ENCODE results near the gene PHYH. TPM values are rescaled to one million over a fixed set of nuclear protein-coding genes. Genes with fewer than 3 reads are reported as not detected.

The PHYH gene
- total RNA-seq, 2 donors from 2014 or later: 22.1 to 23.4 TPM

DNA sequence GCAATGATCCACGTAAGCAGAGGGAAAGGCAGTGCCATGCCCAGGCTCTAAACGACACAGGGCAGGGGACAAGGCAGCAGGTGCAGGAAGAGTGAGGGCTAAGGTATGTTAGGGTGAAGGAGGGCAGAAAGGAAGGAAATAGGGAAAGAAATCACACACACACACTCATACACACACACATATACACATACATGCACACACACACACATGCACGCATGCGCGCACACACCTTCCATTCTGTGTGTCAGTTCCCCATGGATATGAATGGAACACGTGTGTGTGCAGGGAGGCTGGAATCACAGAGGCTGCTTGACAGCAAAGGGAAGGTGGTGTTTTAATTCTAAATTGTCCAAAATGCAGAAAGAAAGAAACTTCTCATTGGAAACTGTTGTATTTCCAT is 6.2 kb upstream of the PHYH start:
- 79 to 82% methylated on average over 6 of the region's 6 CpGs for WGBS, 2 donors
- no peak for ATAC-seq

DNA sequence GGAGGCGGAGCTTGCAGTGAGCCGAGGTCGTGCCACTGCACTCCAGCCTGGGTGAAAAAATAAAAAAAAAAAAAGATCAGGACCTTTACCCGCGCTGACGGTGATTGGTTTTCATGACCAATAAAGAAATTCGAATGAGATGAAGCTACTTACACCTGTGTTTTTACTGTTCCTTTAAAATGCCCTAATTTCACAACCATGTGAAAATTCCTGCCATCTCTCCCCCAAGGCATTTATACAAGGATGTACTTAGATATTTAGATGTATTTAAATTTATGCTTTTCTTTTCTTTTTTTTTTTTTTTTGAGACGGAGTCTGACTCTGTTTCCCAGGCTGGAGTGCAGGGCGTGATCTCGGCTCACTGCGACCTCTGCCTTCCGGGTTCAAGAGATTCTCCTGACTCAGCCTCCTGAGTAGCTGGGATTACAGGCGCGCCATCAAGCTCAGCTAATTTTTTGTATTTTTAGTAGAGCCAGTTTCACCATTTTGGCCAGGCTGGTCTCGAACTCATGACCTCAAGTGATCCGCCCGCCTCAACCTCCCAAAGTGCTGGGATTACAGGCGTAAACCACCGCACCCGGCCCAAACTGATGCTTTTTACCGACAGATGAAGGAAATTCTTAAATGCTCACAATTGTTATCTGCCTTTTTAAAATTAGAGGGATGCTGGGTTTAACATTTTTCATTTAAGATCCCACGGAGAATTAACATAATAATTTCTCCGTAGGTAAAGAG is 3.1 kb upstream of the PHYH start:
- H3K27ac ChIP-seq: peak overlapping the region in 2 of 4 donors; percentile 96 to 98
- no peak overlapping the region for H3K4me3 ChIP-seq
- no peaks in the 10 kb centered on the region for H3K27me3 ChIP-seq
- ATAC-seq (no peak), DNase-seq (no peak)
- WGBS, 2 donors: 72 to 73% methylated on average over 23 of the region's 23 CpGs
- TF ChIP-seq POLR2A (IDR thresholded peaks at IDR 0.05): no peak
- TF ChIP-seq, protein P1, sequence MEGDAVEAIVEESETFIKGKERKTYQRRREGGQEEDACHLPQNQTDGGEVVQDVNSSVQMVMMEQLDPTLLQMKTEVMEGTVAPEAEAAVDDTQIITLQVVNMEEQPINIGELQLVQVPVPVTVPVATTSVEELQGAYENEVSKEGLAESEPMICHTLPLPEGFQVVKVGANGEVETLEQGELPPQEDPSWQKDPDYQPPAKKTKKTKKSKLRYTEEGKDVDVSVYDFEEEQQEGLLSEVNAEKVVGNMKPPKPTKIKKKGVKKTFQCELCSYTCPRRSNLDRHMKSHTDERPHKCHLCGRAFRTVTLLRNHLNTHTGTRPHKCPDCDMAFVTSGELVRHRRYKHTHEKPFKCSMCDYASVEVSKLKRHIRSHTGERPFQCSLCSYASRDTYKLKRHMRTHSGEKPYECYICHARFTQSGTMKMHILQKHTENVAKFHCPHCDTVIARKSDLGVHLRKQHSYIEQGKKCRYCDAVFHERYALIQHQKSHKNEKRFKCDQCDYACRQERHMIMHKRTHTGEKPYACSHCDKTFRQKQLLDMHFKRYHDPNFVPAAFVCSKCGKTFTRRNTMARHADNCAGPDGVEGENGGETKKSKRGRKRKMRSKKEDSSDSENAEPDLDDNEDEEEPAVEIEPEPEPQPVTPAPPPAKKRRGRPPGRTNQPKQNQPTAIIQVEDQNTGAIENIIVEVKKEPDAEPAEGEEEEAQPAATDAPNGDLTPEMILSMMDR (IDR thresholded peaks at IDR 0.05): no peak
- intact Hi-C loops (cut with DNase I): loop anchor here (10.0 kb wide), 1 partner anchor 138 kb away; the partner anchor contains the start of gene MCM10
- H3K9me3 ChIP-seq: no peaks in the 10 kb centered on the region
- peaks cover 28% of the 10 kb centered on the region for H3K4me1 ChIP-seq
- no peaks in the 10 kb centered on the region for H3K36me3 ChIP-seq (replicated peaks in 1 of 2; ENCODE audit: insufficient read depth in 1 of 2, low read depth in 2 of 2)

More for the DNA sequence above, 6.2 kb upstream of the PHYH start:
- no peak for DNase-seq
- no peaks in the 10 kb centered on the region for H3K36me3 ChIP-seq (replicated peaks in 1 of 2; ENCODE audit: insufficient read depth in 1 of 2, low read depth in 2 of 2)
- H3K27ac ChIP-seq: no peak overlapping the region
- H3K4me1 ChIP-seq: peaks cover 12% of the 10 kb centered on the region
- H3K4me3 ChIP-seq: no peak overlapping the region
- H3K27me3 ChIP-seq: no peaks in the 10 kb centered on the region
- intact Hi-C loops (cut with DNase I): loop anchor here (10.0 kb wide), 1 partner anchor 141 kb away; the partner anchor contains the start of gene MCM10
- H3K9me3 ChIP-seq: no peaks in the 10 kb centered on the region
- TF ChIP-seq, protein P1 (IDR thresholded peaks at IDR 0.05): no peak
- TF ChIP-seq POLR2A (IDR thresholded peaks at IDR 0.05): no peak

DNA sequence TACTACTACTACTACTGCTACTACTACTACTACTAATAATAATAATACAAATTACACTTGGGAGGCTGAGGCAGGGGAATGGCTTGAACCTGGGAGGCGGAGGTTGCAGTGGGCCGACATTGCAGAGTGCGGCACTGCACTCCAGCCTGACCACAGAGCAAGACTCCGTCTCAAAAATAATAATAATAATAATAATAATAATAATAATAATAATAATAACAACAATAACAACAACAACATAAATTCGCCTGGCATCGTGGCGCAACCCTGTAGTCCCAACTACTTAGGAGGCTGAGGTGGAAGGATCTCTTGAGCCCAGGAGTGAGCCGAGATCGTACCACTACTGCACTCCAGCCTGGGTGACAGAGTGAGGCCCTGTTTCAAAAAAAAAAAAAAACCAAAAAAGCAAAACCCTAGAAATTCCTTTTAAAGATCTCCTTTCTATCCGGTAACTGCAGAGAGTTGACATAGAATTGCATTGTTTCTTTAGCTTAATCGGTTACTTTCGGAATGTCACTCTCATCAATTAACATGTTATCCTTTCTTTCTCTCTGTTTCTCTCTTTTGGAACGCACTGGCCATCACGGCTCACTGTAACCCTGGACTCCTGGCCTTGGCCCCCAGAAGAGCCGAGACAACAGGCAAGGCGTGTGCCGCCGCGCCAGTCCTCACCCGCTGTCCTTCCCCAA is 972 bp downstream of the PHYH start:
- 34 to 36% methylated on average over 20 of the region's 20 CpGs for WGBS, 2 donors
- H3K27ac ChIP-seq: peak overlapping the region; percentile 88 to 100 (median 99)
- intact Hi-C loops (cut with DNase I): no loop called here

DNA sequence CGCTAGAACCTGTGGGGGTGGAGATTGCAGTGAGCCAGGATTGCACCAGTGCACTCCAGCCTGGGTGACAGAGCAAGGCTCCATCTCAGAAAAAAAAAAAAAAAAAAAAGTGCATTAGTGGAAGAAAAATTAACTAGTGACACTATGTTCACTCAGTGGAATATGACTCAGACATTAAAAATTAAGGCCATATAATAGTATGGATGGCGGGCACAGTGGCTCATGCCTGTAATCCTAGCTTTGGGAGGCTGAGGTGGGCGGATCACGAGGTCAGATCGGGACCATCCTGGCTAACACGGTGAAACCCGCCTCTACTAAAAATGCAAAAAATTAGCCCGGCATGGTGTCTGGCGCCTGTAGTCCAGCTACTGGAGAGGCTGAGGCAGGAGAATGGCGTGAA is 3.4 kb downstream of the PHYH start:
- 89 to 92% methylated on average over 10 of the region's 10 CpGs for WGBS, 2 donors
- Histone ChIP-seq H3K36me3 (replicated peaks in 1 of 2; ENCODE audit: insufficient read depth in 1 of 2, low read depth in 2 of 2) (no peaks in the 10 kb centered on the region), H3K4me3 (no peak overlapping the region), H3K9me3 (no peaks in the 10 kb centered on the region), H3K27ac (no peak overlapping the region), H3K27me3 (no peaks in the 10 kb centered on the region), H3K4me1 (peaks cover 19% of the 10 kb centered on the region)
- no peak for TF ChIP-seq POLR2A (IDR thresholded peaks at IDR 0.05)
- TF ChIP-seq, protein P1 (IDR thresholded peaks at IDR 0.05): no peak
- ATAC-seq (no peak), DNase-seq (no peak)
- intact Hi-C loops (cut with DNase I): no loop called here

More for the DNA sequence above, 972 bp downstream of the PHYH start:
- Histone ChIP-seq H3K27me3 (no peaks in the 10 kb centered on the region), H3K9me3 (no peaks in the 10 kb centered on the region), H3K4me3 (peak overlapping the region; percentile 55 to 59), H3K4me1 (peaks cover 28% of the 10 kb centered on the region), H3K36me3 (replicated peaks in 1 of 2; ENCODE audit: insufficient read depth in 1 of 2, low read depth in 2 of 2) (no peaks in the 10 kb centered on the region)
- DNase-seq (no peak), ATAC-seq (no peak)
- TF ChIP-seq POLR2A (IDR thresholded peaks at IDR 0.05): no peak
- TF ChIP-seq, protein P1 (IDR thresholded peaks at IDR 0.05): no peak

Data from body of pancreas (tissue), 4 donors.